ENCODE measurements around the gene UBE2O.

- no peak for TF ChIP-seq POLR2A (IDR thresholded peaks at IDR 0.05)
- TF ChIP-seq, protein P1, sequence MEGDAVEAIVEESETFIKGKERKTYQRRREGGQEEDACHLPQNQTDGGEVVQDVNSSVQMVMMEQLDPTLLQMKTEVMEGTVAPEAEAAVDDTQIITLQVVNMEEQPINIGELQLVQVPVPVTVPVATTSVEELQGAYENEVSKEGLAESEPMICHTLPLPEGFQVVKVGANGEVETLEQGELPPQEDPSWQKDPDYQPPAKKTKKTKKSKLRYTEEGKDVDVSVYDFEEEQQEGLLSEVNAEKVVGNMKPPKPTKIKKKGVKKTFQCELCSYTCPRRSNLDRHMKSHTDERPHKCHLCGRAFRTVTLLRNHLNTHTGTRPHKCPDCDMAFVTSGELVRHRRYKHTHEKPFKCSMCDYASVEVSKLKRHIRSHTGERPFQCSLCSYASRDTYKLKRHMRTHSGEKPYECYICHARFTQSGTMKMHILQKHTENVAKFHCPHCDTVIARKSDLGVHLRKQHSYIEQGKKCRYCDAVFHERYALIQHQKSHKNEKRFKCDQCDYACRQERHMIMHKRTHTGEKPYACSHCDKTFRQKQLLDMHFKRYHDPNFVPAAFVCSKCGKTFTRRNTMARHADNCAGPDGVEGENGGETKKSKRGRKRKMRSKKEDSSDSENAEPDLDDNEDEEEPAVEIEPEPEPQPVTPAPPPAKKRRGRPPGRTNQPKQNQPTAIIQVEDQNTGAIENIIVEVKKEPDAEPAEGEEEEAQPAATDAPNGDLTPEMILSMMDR (IDR thresholded peaks at IDR 0.05 in 8 of 11, conservative IDR thresholded peaks at IDR 0.05 in 3 of 11) = no peak
These were observed 14.0 kb downstream of the UBE2O start for GRCh38 chr17:76438906-76439305.

Data from spleen (tissue), 7 donors.